DOHH2 (cell line): ENCODE data around the gene DTNB.

Source experiments
- EZH2phosphoT487 ChIP-seq: fragments of 200-600 bp; sonication (generic); IDR thresholded peaks from 2 replicates; pipeline ENCODE4 v1.6.1; 2017; ENCODE audit warnings: borderline replicate concordance, mild to moderate bottlenecking, antibody characterized with exemption, low read length, moderate library complexity, mixed read lengths
- TF ChIP-seq, protein P1 (sequence below): fragments of 200-600 bp; sonication (generic); IDR thresholded peaks from one replicate; pipeline ENCODE4 v1.5.1; 2014; ENCODE audit warnings: antibody characterized with exemption, mild to moderate bottlenecking, low read depth, low read length; ENCODE audit not compliant: poor library complexity, severe bottlenecking

DNA sequence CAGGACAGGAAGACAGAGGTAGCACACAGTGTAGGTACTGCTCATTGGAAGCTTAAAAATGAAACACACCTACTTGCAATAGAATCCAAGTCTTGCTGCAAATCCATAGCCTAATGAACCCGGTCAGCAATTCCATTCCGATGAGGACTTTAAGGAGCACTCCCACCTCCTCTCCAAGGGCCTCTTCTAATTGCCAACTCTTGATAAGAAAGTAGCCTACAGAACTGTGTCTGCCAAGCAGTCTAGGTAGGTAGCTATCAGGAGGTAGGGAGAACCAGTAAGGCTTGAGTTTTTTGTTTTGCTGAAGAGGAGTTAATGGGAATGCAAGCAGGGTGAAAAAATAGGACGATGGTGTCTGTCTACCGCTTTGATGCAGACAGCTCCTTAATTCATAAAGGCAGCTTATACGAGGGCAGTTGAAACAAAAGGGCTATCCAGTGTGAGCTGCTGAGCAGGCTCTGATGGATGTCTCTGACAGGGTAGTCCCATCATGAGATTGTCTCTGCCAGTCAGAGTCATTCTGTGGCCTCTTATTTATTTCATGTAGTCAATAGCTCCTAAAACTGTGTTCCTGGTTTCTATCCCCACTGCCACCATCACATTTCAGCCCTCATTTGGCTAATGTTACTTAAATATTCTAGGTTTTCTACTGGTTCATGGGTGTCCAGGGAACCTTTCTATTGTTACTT lies 176.0 kb downstream of the DTNB start:
- TF ChIP-seq, protein P1, sequence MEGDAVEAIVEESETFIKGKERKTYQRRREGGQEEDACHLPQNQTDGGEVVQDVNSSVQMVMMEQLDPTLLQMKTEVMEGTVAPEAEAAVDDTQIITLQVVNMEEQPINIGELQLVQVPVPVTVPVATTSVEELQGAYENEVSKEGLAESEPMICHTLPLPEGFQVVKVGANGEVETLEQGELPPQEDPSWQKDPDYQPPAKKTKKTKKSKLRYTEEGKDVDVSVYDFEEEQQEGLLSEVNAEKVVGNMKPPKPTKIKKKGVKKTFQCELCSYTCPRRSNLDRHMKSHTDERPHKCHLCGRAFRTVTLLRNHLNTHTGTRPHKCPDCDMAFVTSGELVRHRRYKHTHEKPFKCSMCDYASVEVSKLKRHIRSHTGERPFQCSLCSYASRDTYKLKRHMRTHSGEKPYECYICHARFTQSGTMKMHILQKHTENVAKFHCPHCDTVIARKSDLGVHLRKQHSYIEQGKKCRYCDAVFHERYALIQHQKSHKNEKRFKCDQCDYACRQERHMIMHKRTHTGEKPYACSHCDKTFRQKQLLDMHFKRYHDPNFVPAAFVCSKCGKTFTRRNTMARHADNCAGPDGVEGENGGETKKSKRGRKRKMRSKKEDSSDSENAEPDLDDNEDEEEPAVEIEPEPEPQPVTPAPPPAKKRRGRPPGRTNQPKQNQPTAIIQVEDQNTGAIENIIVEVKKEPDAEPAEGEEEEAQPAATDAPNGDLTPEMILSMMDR = no peak
- no peak for TF ChIP-seq EZH2phosphoT487
